IPS-18c (cell line): Measurements from ENCODE around the gene EFCAB6.

Experiments
- H3K4me3 ChIP-seq: 2 replicates; pipeline ENCODE4 v1.7.0; 2013; ENCODE audit warnings: low read depth, mild to moderate bottlenecking, low read length, moderate library complexity; ENCODE audit not compliant: insufficient read depth
- H3K9me3 ChIP-seq: one replicate; pipeline ENCODE4 v1.6.1; 2013; ENCODE audit warnings: mild to moderate bottlenecking, low read length, moderate library complexity; ENCODE audit not compliant: control insufficient read depth, insufficient read depth

Gene EFCAB6

DNA sequence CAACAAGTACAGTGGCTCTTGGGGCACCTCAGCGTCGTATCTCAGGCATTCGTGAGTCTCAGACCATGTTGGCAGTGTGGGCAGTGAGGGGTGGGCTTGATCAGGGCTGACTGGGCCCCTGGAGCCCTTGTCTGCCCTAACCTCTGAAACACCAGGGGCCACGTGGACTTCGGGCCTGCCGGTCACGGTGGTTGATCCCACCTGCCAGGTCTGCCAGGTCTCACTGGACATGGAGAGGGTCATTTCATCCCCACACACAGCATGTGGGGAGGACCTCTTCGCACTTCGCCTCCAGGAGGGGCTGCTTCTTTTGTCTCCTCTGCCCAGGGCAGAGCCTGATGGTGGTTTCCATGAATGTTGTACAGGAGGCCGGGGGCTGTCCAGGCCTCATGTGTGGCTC lies 323.2 kb downstream of the EFCAB6 start:
- H3K4me3 ChIP-seq, result no peak overlapping the region

GRCh38 chr22:43488031-43488866 lies 323.9 kb downstream of the EFCAB6 start:
- peaks cover 2% of the 10 kb centered on the region for H3K9me3 ChIP-seq
- H3K4me3 ChIP-seq, result no peak overlapping the region

More for the DNA sequence above, 323.2 kb downstream of the EFCAB6 start:
- peaks cover 2% of the 10 kb centered on the region for H3K9me3 ChIP-seq

DNA sequence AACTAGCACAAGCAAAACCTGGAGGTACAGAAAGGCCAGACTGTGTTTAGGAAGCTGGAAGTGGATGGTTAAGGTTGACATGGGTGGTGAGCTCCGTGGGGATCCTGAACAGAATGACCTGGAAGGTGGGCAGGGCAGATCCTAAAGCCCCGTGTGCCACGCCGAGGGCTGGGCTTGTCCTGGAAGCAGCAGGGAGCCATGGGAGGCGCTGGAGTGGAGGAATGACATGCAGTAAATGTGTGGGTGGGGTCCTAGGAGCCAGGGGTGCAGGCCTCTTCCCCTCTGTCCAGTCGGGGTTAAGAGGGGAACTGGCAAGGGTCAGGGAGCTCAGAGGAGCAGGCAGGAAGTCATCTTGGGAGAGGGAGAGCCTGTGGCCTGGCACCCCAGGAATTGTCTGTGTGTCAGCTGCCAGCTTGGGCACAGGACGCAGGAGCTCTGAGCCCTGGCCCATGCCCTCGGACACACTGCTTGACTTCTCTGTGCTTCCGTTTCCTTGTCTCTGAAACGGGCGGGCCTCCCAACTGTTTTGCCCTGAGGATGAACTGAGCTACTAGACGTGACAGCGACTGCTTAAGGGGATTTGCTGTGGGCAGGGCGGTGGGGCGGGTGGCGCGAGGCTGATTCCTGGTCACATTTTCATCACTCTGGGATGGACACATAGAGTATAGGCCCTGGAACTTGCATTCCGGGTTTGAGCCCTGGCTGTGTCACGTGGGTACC lies 324.6 kb downstream of the EFCAB6 start:
- no peak overlapping the region for H3K4me3 ChIP-seq
- H3K9me3 ChIP-seq, result peaks cover 2% of the 10 kb centered on the region

DNA sequence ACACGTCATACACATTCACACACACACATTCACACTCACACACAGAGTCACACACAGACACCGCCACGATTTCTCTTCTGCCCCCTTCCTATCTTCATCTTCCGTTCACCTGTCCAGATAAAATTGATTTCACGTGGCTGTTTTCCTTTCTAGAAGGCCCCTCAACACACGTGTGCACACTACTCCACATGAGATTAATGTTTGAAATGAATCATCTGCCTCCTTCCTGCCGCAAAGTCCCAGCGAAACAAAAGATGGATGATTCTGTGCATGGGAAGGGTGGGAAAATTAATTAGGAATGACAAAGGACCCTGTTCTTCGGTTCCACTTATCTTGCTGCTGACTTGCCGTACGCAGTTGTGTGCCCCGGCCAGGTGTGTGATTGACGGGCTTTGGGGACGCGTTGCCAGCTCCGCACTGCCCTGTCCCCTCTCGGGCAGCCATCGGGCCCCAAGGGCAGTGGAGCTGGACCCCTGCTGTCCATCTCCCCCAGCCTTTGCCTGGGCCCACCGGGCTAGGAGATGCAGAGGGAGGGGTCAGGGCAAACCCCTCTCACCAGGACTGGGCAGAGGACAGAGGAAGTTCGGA lies 326.5 kb downstream of the EFCAB6 start:
- no peak overlapping the region for H3K4me3 ChIP-seq
- peaks cover 2% of the 10 kb centered on the region for H3K9me3 ChIP-seq

DNA sequence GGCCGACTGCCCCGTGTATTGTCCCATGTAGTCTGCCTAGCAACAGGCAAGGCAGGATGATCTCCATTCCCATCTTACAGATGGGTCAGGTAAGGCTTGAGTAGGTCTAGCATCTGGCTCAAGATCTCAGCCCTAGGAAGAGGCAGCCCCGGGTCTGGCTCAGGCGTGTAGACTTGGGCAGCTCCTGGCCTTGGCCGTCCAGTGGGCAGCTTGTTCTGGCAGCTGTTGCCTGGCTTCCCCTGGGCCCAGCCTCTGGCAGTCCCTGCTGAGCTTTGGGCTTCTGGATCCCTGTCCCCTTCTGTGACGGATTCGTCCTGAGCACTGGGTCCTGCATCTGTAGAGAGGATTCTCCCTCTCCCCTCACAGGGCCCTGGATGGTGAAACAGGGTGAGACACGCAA lies 327.9 kb downstream of the EFCAB6 start:
- H3K4me3 ChIP-seq, result no peak overlapping the region
- no peaks in the 10 kb centered on the region for H3K9me3 ChIP-seq

GRCh38 chr22:43483669-43484068 lies 328.4 kb downstream of the EFCAB6 start:
- Histone ChIP-seq H3K9me3 (no peaks in the 10 kb centered on the region), H3K4me3 (no peak overlapping the region)

GRCh38 chr22:43483266-43483665 lies 328.8 kb downstream of the EFCAB6 start:
- Histone ChIP-seq H3K4me3 (no peak overlapping the region), H3K9me3 (no peaks in the 10 kb centered on the region)

DNA sequence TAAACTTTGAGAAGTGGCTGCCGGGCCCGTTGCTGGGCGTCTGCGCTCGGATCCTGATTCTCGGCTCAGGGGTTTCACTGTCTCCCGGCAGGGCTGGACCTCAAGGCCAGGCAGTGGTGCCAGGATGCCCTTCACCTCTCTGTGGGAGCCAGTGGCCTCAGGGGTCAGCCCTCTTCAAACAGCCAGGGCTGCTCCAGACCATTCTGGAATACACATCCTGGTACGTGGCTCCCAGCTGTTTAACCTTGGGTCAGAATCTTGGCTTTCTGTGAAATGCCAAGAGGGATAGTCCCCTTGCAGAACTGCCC lies 329.8 kb downstream of the EFCAB6 start:
- no peaks in the 10 kb centered on the region for H3K9me3 ChIP-seq
- H3K4me3 ChIP-seq, result no peak overlapping the region

GRCh38 chr22:43481568-43482317 lies 330.4 kb downstream of the EFCAB6 start:
- Histone ChIP-seq H3K4me3 (no peak overlapping the region), H3K9me3 (no peaks in the 10 kb centered on the region)

DNA sequence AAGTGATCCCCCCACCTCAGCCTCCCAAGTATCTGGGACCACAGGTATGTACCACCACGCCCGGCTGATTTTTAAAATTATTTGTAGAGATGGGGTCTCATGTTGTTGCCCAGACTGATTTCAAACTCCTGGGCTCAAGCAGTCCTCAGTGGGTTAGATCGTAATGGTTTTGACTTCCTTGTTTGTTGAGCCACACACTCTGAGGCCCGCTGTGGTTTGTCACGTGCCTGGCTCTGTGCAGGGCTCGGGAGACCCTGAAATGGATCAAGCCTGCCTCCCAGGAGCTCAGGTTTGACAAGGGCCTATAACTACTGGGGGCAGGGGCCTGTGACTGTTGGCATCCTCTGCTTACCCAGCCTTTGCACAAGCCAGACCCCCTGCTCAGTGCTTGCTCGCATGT lies 332.1 kb downstream of the EFCAB6 start:
- H3K9me3 ChIP-seq, result no peaks in the 10 kb centered on the region
- H3K4me3 ChIP-seq, result no peak overlapping the region

DNA sequence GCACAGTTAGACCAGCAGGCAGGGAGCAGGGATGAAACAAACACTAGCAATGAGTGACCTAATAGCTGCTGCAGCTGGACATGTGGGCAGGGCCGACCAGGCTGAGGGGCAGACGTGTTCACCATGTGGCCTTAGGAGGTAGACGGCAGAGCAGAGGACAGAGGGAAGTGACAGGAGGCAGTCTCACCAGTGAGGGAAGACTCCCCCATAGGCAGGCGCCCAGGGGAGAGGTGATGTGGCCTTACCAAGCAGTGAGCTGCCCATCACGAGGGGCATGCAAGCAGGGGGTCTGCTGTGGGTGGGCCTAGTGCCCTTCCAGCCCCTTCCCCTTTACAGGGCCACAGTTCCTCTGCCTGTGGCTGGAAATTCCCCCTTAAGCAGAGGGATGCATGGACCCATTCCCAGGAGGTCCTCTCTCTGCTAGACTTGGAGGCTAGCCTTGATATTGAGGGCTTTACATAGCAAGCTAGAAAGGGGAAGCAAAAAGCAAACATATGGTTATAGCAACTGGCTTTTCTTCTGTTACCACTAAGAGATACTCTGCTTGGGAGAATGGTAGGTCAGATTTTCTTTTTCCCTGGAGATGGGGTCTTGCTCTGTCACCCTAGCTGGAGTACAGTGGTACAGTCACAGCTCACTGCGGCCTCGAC lies 332.7 kb downstream of the EFCAB6 start:
- Histone ChIP-seq H3K4me3 (no peak overlapping the region), H3K9me3 (no peaks in the 10 kb centered on the region)
